ENCODE results near the gene IMPDH2.

- TF ChIP-seq CTCF (IDR thresholded peaks at IDR 0.05): no peak
- TF ChIP-seq EP300 (IDR thresholded peaks at IDR 0.05; ENCODE audit: low read depth): no peak
- TF ChIP-seq POLR2AphosphoS5 (IDR thresholded peaks at IDR 0.05): no peak
Measured at GRCh38 chr3:49004352-49005302, 24.6 kb downstream of the IMPDH2 start.

Data from transverse colon (tissue), 4 donors.